OCI-LY3 (cell line): Measurements from ENCODE around the gene NCOA6.

Experiments used
- H2AFZ ChIP-seq: fragments of 200-600, 300-600 bp; shearing (Covaris generic); 2 replicates; pipeline ENCODE4 v1.6.0; 2014; ENCODE audit warnings: antibody characterized with exemption, low read depth, low read length
- H3K27ac ChIP-seq: fragments of 200-600, 300-600 bp; sonication (generic); 2 replicates; pipeline ENCODE4 v1.5.1; 2014; ENCODE audit warnings: mild to moderate bottlenecking, low read length, moderate library complexity, mixed read lengths
- H3K27me3 ChIP-seq: fragments of 200-600, 300-600 bp; sonication (generic); 2 replicates; pipeline ENCODE4 v1.6.1; 2014; ENCODE audit warnings: low read depth, low read length, mixed read lengths
- H3K36me3 ChIP-seq: fragments of 200-600, 300-600 bp; sonication (generic); replicated peaks from 2 replicates; pipeline ENCODE3; 2014; ENCODE audit warnings: low read depth, low read length, mixed read lengths
- H3K4me1 ChIP-seq: fragments of 300-600, 200-600 bp; sonication (generic); 2 replicates; pipeline ENCODE4 v1.6.1; 2014; ENCODE audit warnings: low read length, mixed read lengths
- H3K4me2 ChIP-seq: fragments of 200-600, 300-600 bp; sonication (generic); 2 replicates; pipeline ENCODE4 v1.6.1; 2014; ENCODE audit warnings: low read length, mixed read lengths
- H3K4me3 ChIP-seq: fragments of 300-600, 200-600 bp; sonication (generic); 2 replicates; pipeline ENCODE4 v1.5.1; 2014; ENCODE audit warnings: antibody characterized with exemption, mild to moderate bottlenecking, low read length, moderate library complexity
- H3K79me2 ChIP-seq: fragments of 300-600, 200-600 bp; shearing (Covaris generic); 2 replicates; pipeline ENCODE4 v1.6.1; 2014; ENCODE audit warnings: mild to moderate bottlenecking, low read length, mixed read lengths
- H3K9ac ChIP-seq: fragments of 300-600, 200-600 bp; shearing (Covaris generic); 2 replicates; pipeline ENCODE4 v1.6.0; 2014; ENCODE audit warnings: mild to moderate bottlenecking, low read length, moderate library complexity
- H3K9me3 ChIP-seq: fragments of 200-600, 300-600 bp; shearing (Covaris generic); 2 replicates; pipeline ENCODE4 v1.6.1; 2014; ENCODE audit warnings: low read length, mixed read lengths; ENCODE audit not compliant: insufficient read depth
- H4K20me1 ChIP-seq: fragments of 200-600, 300-600 bp; sonication (generic); 2 replicates; pipeline ENCODE4 v1.6.1; 2016; ENCODE audit warnings: low read length, mixed read lengths; ENCODE audit not compliant: insufficient read depth
- EZH2phosphoT487 ChIP-seq: fragments of 200-600 bp; shearing (Covaris generic); IDR thresholded peaks from 2 replicates; pipeline ENCODE4 v1.6.1; 2018; ENCODE audit warnings: antibody characterized with exemption, mixed run types, low read depth
- TF ChIP-seq, protein P1 (sequence below): fragments of 200-600, 300-600 bp; sonication (generic); IDR thresholded peaks from 2 replicates; pipeline ENCODE4 v1.5.1; 2014; ENCODE audit warnings: antibody characterized with exemption, low read length, low read depth

Gene NCOA6

DNA sequence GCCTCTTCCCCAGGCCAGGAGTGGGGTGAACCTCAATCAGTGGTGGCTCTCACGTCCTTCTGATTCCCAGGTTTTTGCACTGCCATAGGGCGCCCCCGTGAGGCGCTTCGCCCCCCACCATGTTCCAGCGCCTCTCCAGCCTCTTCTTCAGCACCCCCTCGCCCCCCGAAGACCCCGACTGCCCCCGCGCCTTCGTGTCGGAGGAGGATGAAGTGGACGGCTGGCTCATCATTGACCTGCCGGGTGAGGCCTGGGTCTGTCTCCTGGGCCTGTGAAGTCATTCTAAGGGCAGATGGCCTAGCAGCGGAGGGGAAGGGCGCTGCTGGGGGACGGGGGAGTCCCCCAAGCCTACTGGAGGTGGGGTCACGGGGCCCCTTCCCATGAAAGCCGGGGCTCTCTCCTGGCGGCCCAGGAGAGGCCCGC lies 116.8 kb downstream of the NCOA6 start:
- H3K4me1 ChIP-seq: peaks cover 16% of the 10 kb centered on the region
- peak overlapping the region; percentile 94 for H2AFZ ChIP-seq
- peak overlapping the region; percentile 59 for H3K27ac ChIP-seq
- H3K36me3 ChIP-seq: peaks cover under 1% of the 10 kb centered on the region
- no peak for TF ChIP-seq EZH2phosphoT487
- TF ChIP-seq, protein P1, sequence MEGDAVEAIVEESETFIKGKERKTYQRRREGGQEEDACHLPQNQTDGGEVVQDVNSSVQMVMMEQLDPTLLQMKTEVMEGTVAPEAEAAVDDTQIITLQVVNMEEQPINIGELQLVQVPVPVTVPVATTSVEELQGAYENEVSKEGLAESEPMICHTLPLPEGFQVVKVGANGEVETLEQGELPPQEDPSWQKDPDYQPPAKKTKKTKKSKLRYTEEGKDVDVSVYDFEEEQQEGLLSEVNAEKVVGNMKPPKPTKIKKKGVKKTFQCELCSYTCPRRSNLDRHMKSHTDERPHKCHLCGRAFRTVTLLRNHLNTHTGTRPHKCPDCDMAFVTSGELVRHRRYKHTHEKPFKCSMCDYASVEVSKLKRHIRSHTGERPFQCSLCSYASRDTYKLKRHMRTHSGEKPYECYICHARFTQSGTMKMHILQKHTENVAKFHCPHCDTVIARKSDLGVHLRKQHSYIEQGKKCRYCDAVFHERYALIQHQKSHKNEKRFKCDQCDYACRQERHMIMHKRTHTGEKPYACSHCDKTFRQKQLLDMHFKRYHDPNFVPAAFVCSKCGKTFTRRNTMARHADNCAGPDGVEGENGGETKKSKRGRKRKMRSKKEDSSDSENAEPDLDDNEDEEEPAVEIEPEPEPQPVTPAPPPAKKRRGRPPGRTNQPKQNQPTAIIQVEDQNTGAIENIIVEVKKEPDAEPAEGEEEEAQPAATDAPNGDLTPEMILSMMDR: peak; percentile 87
- H3K79me2 ChIP-seq: no peaks in the 10 kb centered on the region
- H3K4me3 ChIP-seq: peak overlapping the region; percentile 92
- H3K4me2 ChIP-seq: peak overlapping the region; percentile 79
- peak overlapping the region; percentile 81 for H3K9ac ChIP-seq
- peaks cover 12% of the 10 kb centered on the region; the same call in 1 of the 2 replicates for H4K20me1 ChIP-seq
- H3K9me3 ChIP-seq: no peaks in the 10 kb centered on the region
- no peaks in the 10 kb centered on the region for H3K27me3 ChIP-seq

DNA sequence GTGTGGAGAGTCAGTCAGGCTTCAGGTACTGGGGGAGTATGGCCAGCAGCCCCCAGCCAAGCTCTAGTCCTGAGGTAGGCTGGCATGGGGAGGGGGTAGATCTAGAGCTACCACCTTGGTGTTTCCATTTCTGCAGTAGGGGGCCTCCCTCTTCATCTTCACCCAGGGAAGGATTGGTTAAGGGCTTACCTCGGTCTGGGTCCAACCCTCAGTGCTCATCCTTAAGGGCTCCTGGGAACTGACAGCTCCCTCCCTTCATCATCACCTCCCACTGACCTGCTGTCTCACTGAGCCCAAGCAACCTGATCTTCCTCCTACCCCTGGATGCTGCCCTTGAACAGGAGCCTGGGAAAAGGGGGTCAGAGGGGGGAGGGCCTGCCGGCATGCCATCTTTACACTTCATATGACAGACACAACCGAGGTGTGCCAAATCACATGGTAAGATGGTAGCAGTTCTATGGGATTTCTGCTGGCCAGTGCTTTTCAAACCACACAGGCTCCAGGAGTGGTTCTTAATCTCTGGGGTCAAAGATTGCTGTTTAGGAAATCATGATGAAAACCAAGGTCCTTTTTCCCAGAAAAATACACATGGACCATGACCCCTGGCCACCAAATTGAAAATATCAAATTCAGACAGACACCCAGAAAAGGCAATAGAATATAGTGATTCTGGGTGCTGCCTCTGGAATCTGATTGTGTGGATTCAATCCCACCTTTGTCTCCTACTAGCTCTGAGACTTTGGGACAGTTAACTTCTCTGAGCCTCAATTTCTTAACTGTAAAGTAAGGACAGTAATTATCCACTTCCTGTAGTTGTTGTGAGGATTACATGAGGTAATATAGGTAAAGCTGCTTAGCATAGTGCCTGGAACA lies 118.3 kb downstream of the NCOA6 start:
- Histone ChIP-seq H3K9me3 (no peaks in the 10 kb centered on the region), H3K27me3 (peaks cover 10% of the 10 kb centered on the region), H3K27ac (no peak overlapping the region), H3K9ac (no peak overlapping the region), H3K79me2 (no peaks in the 10 kb centered on the region), H3K36me3 (no peaks in the 10 kb centered on the region), H3K4me1 (peaks cover 21% of the 10 kb centered on the region), H2AFZ (no peak overlapping the region), H3K4me3 (no peak overlapping the region), H4K20me1 (peaks cover 9% of the 10 kb centered on the region; the same call in 1 of the 2 replicates), H3K4me2 (no peak overlapping the region)
- no peak for TF ChIP-seq EZH2phosphoT487
- TF ChIP-seq, protein P1: no peak

DNA sequence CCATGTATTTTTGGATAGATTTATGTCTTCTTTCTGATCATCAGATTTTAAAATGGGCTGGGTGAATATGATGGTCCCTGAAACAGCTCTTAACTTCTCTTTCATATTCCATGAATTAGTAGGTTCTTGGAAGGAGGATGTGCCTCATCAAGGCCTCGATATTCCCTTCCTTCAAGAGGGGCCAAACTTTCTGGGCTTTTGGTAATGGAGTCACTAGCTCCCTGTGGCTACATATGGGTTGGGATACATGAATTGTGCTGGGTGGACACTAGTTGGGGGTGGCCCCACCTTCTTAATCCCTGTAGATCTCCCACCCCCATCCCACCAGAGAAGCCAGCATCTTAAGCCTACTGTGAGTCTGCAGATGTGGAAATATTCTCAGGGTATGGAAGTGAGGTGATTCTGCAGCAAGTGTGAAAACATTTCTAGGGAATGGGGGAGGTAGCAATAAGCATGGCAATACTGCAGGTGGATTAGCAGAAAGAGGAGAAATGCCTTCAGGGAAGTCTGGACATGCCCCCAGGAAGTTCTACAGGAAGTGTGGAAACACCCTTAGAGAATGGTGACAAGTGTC lies 119.1 kb downstream of the NCOA6 start:
- Histone ChIP-seq H3K27ac (no peak overlapping the region), H3K27me3 (peaks cover 17% of the 10 kb centered on the region), H3K9me3 (no peaks in the 10 kb centered on the region), H3K4me3 (no peak overlapping the region), H3K4me2 (no peak overlapping the region), H4K20me1 (peaks cover 9% of the 10 kb centered on the region; the same call in 1 of the 2 replicates), H3K36me3 (no peaks in the 10 kb centered on the region), H3K79me2 (no peaks in the 10 kb centered on the region), H2AFZ (no peak overlapping the region), H3K4me1 (peaks cover 21% of the 10 kb centered on the region), H3K9ac (no peak overlapping the region)
- TF ChIP-seq, protein P1: no peak
- TF ChIP-seq EZH2phosphoT487: no peak
